Epithelial cell of prostate (primary cell): ENCODE results near the gene HOXB7.

Source experiments
- DNase-seq: peaks from one replicate; pipeline ENCODE4 v3.0.0-alpha.2; 2011; ENCODE audit warnings: low read depth, low spot score
- H3K27ac ChIP-seq: fragments of 450-650 bp; 2 replicates; pipeline ENCODE4 v1.5.1; 2017; ENCODE audit warnings: mild to moderate bottlenecking

HOXB7 gene

GRCh38 chr17:48587276-48588073 lies 23.3 kb downstream of the HOXB7 start:
- H3K27ac ChIP-seq = no peak overlapping the region
- DNase-seq = no peak

DNA sequence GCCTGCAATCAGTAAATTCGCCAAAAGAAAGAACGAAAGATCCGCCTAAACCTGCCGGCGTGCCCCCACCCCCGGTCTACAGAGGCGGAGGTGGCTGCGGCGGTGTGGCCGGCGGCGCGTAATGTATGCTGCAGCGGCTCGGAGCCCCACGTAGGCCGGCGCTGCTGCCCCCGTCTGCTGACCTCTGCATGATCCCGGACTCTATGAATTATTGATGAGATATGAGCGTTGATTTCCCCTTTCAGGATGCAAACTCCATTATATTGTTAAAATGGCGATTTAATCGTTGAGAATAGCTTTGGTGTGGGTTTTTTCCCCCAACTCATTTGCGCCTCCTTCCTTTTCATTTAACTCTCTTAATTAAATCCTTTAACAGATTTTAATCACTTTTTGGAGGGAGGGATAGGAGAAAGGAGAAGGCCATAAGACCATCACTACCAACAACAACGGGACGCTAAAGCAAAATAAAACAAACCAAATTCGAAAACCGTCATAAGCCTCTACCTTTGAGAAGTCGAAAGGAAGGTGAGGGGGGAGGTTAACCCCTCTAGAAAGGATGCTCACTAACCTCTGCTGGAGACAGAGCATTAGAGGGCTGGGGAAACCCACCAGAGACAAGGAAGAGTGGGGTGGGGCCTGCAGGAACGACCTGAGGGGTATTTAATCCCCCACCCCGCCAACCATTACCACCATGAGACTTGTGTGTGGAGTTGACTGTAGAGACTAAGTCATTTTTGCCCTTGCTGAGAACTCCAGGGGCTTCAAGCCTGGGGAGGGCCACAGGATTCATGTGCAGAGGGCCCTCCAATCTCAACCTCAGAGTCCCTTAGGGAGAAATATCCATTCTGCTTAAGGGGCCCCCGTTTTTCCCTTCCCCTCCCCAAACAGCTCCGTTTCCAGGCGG lies 24.2 kb downstream of the HOXB7 start:
- no peak for DNase-seq
- no peak overlapping the region for H3K27ac ChIP-seq

GRCh38 chr17:48584223-48584741 lies 26.5 kb downstream of the HOXB7 start:
- no peak overlapping the region for H3K27ac ChIP-seq
- DNase-seq = no peak

DNA sequence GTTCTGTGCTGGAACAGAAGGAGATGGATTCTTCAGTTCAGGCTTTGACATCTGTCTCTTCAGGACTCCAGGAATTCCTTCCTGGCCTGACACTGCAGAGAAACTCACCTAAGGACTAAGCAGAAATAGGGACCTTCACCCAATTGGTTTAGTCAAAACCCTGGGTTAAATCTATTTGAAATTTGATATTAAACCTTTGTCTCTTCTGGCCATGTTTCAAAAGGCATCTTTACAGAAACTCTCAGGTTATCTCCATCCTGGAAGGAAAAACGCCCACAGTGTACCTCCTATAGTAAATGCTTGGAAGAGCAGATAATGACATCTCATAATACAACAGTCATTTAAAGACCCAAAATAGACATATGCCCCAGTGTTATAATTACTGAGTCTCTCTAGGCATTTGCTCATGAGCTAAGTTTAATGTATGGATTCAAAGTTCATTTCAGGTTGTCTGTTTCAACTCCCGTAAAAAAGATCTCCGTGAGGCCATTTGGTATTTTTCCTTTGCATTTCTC lies 27.1 kb downstream of the HOXB7 start:
- no peak for DNase-seq
- H3K27ac ChIP-seq = no peak overlapping the region

DNA sequence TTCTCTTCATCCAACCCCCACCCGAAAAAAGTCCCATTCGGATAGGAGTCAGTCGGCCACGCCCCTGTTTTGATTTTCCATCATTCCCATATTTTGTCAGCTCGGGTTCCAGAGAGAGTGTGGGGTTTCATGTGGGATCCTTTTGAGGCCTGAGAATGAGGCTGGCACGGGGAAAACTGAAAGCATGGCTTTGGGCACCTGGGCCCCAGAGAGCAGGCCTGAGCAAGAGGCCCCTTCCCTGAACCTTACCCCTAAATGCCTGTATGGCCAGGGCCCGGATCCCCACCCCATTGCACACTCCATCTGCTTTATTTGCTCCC lies 28.1 kb downstream of the HOXB7 start:
- H3K27ac ChIP-seq = no peak overlapping the region
- DNase-seq = no peak

GRCh38 chr17:48579760-48580554 lies 30.9 kb downstream of the HOXB7 start:
- no peak for DNase-seq
- no peak overlapping the region for H3K27ac ChIP-seq

DNA sequence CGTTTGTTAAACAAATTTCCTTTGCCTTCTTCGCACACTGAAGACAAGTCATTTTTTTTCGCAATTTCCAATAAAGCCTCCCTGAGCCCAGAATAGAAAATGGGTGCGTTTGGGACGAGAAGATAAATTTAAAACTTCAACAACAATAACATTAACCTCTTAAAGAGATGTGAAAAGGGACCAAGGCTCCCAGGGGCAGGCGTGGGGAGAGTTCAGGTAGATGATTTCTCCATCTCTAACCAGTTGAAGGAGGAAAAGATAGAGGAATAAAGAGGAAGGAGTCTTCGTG lies 31.4 kb downstream of the HOXB7 start:
- H3K27ac ChIP-seq = no peak overlapping the region
- no peak for DNase-seq

- no peak for DNase-seq
- H3K27ac ChIP-seq = no peak overlapping the region
Measured at GRCh38 chr17:48578616-48579470, 32.0 kb downstream of the HOXB7 start.

- H3K27ac ChIP-seq = no peak within 1 kb of the TSS
Measured at GRCh38 chr17:48577946-48578615, 32.7 kb downstream of the HOXB7 start, which contains the start of gene HOXB4. Gene HOXB4, minus strand, starts transcription at chr17:48578350. Its CDS starts 31 bp downstream, at chr17:48578319.

DNA sequence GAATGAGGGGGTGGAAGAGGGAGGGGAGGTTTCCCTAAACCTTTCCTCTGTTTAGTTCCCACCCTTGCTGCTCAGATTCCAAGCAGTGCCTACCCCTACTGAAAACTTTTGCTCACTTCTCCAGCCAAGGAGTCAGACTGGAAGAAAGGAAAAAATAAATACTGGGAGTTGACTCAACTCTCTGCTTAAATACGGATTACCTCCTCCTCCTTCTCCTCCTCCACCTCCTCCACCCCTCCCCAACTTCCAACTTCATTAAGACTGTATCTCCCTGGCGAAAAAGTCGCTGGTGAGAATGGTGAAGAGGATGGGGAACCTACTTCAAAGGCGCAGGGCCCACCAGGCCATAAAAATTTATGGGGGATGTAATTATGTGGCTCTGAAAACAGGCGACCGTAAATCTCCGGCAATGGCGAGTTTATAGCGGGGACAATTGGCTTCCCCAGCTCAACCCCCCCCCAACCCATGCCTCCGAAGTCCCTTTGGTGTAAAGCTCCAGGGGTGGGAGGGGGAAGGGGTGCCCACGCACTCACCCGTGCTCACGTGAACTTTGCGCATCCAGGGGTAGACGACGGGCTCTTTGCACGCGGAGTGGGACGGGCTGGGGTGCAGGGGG lies 33.4 kb downstream of the HOXB7 start:
- no peak for DNase-seq
- H3K27ac ChIP-seq = no peak overlapping the region

More at GRCh38 chr17:48577946-48578615, 32.7 kb downstream of the HOXB7 start, which contains the start of gene HOXB4:
- DNase-seq = no peak

DNA sequence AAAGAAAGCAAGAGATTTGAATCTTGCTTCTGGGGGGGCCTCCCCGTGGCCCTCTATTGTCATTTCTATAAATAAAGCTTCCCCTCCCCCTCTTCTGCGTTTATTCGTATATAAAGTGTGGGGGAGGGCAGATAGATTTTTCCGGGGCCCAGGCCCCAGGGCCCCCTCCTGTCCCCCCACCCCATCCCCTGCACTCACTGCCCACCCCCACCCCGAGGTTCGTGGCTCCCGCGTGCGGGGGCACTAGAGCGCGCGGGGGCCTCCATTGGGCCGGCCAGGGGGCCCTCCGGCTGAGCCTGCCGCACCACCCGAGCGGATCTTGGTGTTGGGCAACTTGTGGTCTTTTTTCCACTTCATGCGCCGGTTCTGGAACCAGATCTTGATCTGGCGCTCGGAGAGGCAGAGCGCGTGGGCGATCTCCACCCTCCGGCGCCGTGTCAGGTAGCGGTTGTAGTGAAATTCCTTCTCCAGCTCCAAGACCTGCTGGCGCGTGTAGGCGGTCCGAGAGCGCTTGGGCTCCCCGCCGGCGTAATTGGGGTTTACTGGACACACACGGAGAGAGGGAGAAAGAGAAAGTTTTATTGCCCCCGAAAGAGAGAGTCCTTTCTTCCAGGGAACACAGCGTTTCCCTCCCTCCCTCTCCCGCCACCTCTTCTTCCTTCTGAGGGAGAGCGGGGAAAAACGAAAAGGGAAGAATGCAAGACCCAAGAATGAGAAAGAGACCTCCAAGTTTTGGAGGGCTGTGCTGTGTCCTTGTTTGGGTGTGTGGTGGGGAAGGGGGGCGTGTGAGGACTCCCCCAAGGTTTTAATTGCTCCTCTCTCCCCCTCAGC lies 34.1 kb downstream of the HOXB7 start:
- no peak overlapping the region for H3K27ac ChIP-seq
- no peak for DNase-seq

GRCh38 chr17:48575673-48576478 lies 34.9 kb downstream of the HOXB7 start:
- DNase-seq = no peak
- no peak overlapping the region for H3K27ac ChIP-seq

DNA sequence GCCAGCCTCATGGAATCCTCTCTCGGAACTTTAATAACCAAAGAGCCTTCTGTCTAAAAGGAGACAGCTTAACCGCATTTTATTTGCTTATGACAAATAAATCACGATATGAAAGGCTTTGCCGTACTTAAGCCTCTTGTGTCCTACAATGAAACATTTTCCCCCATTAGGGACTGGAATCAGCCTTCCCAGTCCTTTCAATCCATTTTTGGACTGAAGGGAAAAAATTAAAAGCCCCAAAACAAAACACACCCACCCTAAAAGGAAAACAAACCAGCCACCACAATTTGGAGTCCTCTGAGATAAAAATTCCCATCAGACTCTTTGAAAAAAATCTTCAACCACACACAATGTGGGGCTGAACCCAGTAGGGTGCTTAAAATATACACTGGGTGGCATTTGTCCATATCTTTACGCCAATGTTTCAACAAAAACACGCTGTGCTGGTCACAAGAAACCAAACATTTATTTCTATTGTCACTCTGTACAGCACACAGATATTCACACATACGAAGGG lies 35.7 kb downstream of the HOXB7 start:
- DNase-seq = no peak
- H3K27ac ChIP-seq = no peak overlapping the region

DNA sequence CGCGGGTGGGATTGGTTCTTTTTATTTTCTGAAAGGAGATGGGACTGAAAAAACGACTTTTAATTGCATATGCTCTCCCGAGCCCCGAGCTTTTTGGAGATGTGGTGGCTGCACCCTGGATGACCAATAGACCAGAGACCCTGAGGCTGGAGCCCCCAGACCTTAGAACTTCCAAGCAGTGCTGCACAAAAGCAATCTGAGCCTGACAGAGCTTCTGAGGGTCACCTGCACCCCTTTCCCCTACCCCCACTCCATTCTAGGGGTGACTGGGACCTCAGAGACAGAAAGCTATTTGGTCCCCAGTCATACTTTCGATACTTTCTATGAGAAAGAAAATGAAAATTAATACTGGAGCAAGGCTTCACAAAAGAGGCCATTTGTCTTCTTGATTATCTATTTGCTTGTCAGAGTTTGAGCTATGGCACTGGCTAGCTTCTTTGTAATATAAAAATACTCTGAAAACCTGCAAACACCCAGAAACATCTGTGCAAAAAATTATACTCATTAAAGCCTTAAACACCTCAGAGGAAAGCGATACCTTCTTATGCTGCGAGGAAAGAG lies 36.2 kb downstream of the HOXB7 start:
- DNase-seq = no peak
- no peak overlapping the region for H3K27ac ChIP-seq

GRCh38 chr17:48571826-48572417 lies 38.9 kb downstream of the HOXB7 start:
- no peak overlapping the region for H3K27ac ChIP-seq
- no peak for DNase-seq
